Ovary (tissue), 9 donors: ENCODE measurements around the gene CENPX. TPM values are rescaled to one million over a fixed set of nuclear protein-coding genes. Genes with fewer than 3 reads are reported as not detected.

Experiments used
- DNase-seq, 5 donors: peaks; one replicate each; pipeline ENCODE4 v3.0.0-alpha.2; 2019 to 2020
- H3K27ac ChIP-seq, 2 donors: fragments of 200-600 bp; one replicate each; pipeline versions ENCODE4 v1.5.1 to v1.8.0; 2019 to 2022
- H3K27me3 ChIP-seq: fragments of 200-600 bp; one replicate; pipeline ENCODE4 v1.8.0; 2022
- H3K36me3 ChIP-seq: fragments of 200-600 bp; sonication (generic); one replicate; pipeline ENCODE4 v1.5.1; 2019
- H3K4me1 ChIP-seq: one replicate; pipeline ENCODE4 v1.8.1; 2013; ENCODE audit warnings: mild to moderate bottlenecking, moderate library complexity; ENCODE audit not compliant: insufficient read depth
- H3K4me3 ChIP-seq: fragments of 200-600 bp; sonication (generic); one replicate; pipeline ENCODE4 v1.5.1; 2017
- H3K9me3 ChIP-seq, 2 donors: fragments of 200-600 bp in 1 of 2; sonication (generic) in 1 of 2; one replicate each; pipeline versions ENCODE4 v1.5.1 to v1.8.1; 2013 to 2019; ENCODE audit warnings: mild to moderate bottlenecking in 1 of 2, moderate library complexity in 1 of 2
- CTCF ChIP-seq, 3 donors: fragments of 450-650 bp in 2 of 3; fragments of 200-600 bp in 1 of 3; IDR thresholded peaks; one replicate each; pipeline versions ENCODE4 v1.5.1 to v1.8.0; 2016 to 2022; ENCODE audit warnings: antibody characterized with exemption in 3 of 3, mild to moderate bottlenecking in 1 of 3
- EP300 ChIP-seq: sonication (generic); formaldehyde crosslinking; IDR thresholded peaks from one replicate; pipeline ENCODE4 v1.6.1; 2017; ENCODE audit warnings: antibody characterized with exemption
- POLR2A ChIP-seq: fragments of 450-650 bp; IDR thresholded peaks from one replicate; pipeline ENCODE4 v1.6.1; 2017; ENCODE audit warnings: antibody characterized with exemption, mild to moderate bottlenecking, moderate library complexity
- WGBS, 3 donors: extraction: QIAGEN DNeasy Blood & Tissue Kit in 1 of 3; methylation state at CpG; one replicate each; pipeline versions ENCODE4 v1.1.5 to v1.1.7; 2013 to 2017; 5-methylcytosine and 5-hydroxymethylcytosine counted together
- intact Hi-C, 4 donors: fragments of 100-400 bp; cut with DNase I; formaldehyde crosslinking; loops; one replicate each; pipeline versions ENCODE4 v1.11.0 to v1.15.1; 2022 to 2023
- polyA plus RNA-seq, 2 donors: library from polyadenylated mRNA; stranded (reverse); fragments of 200-250 nt in 1 of 2; fragments of 350-450 nt in 1 of 2; fragmentation: Illumina TruSeq in 1 of 2; extraction: RNeasy Lipid Tissue Mini Kit (QIAGEN cat#74804) in 1 of 2; gene quantifications; one replicate each; pipeline ENCODE4 v1.2.3, GENCODE V29; 2013 to 2014
- total RNA-seq, 7 donors: library from RNA; depleted of rRNA in 2 of 7; stranded (reverse); fragments of >200 nt in 2 of 7; fragmentation: NEBNext Ultra II Directional in 3 of 7; extraction: Animal tissue kit (Norgen Biotek cat#: 25700) in 3 of 7; gene quantifications; one replicate each; pipeline versions ENCODE4 v1.1.0 to v1.2.4, GENCODE V29; 2016 to 2023
- donor health status: DM: no; HTN: no; CAD: no; lungs with moderate emphysema.
- donor health status: DM: no; HTN: no; CAD: no.
- donor health status: Bipolar disorder and iron deficiency.
- donor health status: DM: yes; HTN: yes; CAD: no.
- donor health status: DM: no; HTN: no; CAD: no.
- donor health status: DM: yes; HTN: yes; CAD: no.

Gene CENPX
- total and polyA plus RNA-seq, 9 donors: 3.3 to 68.8 (median 35.3) TPM

GRCh38 chr17:82061047-82061925, 38.6 kb upstream of the CENPX start:
- no peak overlapping the region for H3K4me3 ChIP-seq
- intact Hi-C loops: no loop called here
- H3K4me1 ChIP-seq: peaks cover 6% of the 10 kb centered on the region
- no peaks in the 10 kb centered on the region for H3K27me3 ChIP-seq
- H3K36me3 ChIP-seq: no peaks in the 10 kb centered on the region
- no peak for DNase-seq
- H3K9me3 ChIP-seq: no peaks in the 10 kb centered on the region
- TF ChIP-seq CTCF (IDR thresholded peaks at IDR 0.05) (no peak), POLR2A (no peak), EP300 (no peak)
- H3K27ac ChIP-seq: no peak overlapping the region
- WGBS, 3 donors: 76 to 83% (median 82%) methylated on average over 27 to 34 of the region's 34 CpGs

GRCh38 chr17:82060614-82061013, 37.9 kb upstream of the CENPX start:
- H3K27ac ChIP-seq: no peak overlapping the region
- H3K4me1 ChIP-seq: peaks cover 3% of the 10 kb centered on the region
- H3K4me3 ChIP-seq: no peak overlapping the region
- no peak for TF ChIP-seq POLR2A
- no peak for TF ChIP-seq EP300
- TF ChIP-seq CTCF (IDR thresholded peaks at IDR 0.05): no peak
- no peaks in the 10 kb centered on the region for H3K27me3 ChIP-seq
- H3K36me3 ChIP-seq: no peaks in the 10 kb centered on the region
- intact Hi-C loops: no loop called here
- no peak for DNase-seq
- H3K9me3 ChIP-seq: no peaks in the 10 kb centered on the region
- 82 to 93% (median 85%) methylated on average over 10 to 14 of the region's 14 CpGs for WGBS, 3 donors

GRCh38 chr17:82060001-82060380, 37.3 kb upstream of the CENPX start:
- TF ChIP-seq EP300: no peak
- no peak for TF ChIP-seq POLR2A
- no peak for TF ChIP-seq CTCF (IDR thresholded peaks at IDR 0.05)
- H3K4me3 ChIP-seq: no peak overlapping the region
- intact Hi-C loops: no loop called here
- H3K4me1 ChIP-seq: peaks cover 3% of the 10 kb centered on the region
- H3K27me3 ChIP-seq: no peaks in the 10 kb centered on the region
- H3K27ac ChIP-seq: no peak overlapping the region
- DNase-seq: no peak
- H3K9me3 ChIP-seq: no peaks in the 10 kb centered on the region
- WGBS, 3 donors: 73 to 80% (median 75%) methylated on average over 15 to 16 of the region's 16 CpGs
- no peaks in the 10 kb centered on the region for H3K36me3 ChIP-seq

GRCh38 chr17:82059272-82060000, 36.8 kb upstream of the CENPX start:
- WGBS, 3 donors: 63 to 65% (median 64%) methylated on average over 19 of the region's 19 CpGs
- H3K27ac ChIP-seq: no peak overlapping the region
- no peak for TF ChIP-seq POLR2A
- TF ChIP-seq CTCF (IDR thresholded peaks at IDR 0.05): no peak
- no peak for TF ChIP-seq EP300
- no peaks in the 10 kb centered on the region for H3K36me3 ChIP-seq
- no peaks in the 10 kb centered on the region for H3K4me1 ChIP-seq
- peak in 1 of 5 donors; percentile 11 for DNase-seq
- intact Hi-C loops: loop anchor here in 1 of 4 donors (10.0 kb wide), 1 partner anchor 65 kb away; no protein-coding TSS in a partner anchor
- H3K4me3 ChIP-seq: no peak overlapping the region
- H3K27me3 ChIP-seq: no peaks in the 10 kb centered on the region
- no peaks in the 10 kb centered on the region for H3K9me3 ChIP-seq
